Stimulated activated naive B cell treated with anti-CD40 and anti-IgM and Interleukin-4, amounts not matched to agents 10 μg/mL and 1 μg/mL and 100 μg/mL, for 72 hours (primary cell): ENCODE data around the gene DUSP28.
A peak's percentile ranks its signal among the peaks of the same experiment; 100 is the strongest.

Source experiments
- ATAC-seq, 2 donors: fragments of 150-1000 bp; cut with Tn5 transposase; replicated peaks; 2 replicates each; pipeline ENCODE4 v1.10.0; 2021; ENCODE audit warnings: moderate library complexity in 1 of 2
- DNase-seq: peaks from one replicate; pipeline ENCODE4 v3.0.0; 2021
- H3K27ac Mint-ChIP-seq: one replicate; pipeline ENCODE4 v1.8.0; 2022; ENCODE audit warnings: mild to moderate bottlenecking, mixed read lengths
- H3K27me3 Mint-ChIP-seq, 2 donors: one replicate each; pipeline ENCODE4 v1.8.0; 2022; ENCODE audit warnings: mixed read lengths in 2 of 2
- H3K36me3 Mint-ChIP-seq, 2 donors: one replicate each; pipeline ENCODE4 v1.8.0; 2022; ENCODE audit warnings: mixed read lengths in 2 of 2, mild to moderate bottlenecking in 1 of 2
- H3K4me1 Mint-ChIP-seq, 2 donors: one replicate each; pipeline ENCODE4 v1.8.0; 2022; ENCODE audit warnings: mixed read lengths in 2 of 2, mild to moderate bottlenecking in 1 of 2
- H3K4me3 Mint-ChIP-seq, 2 donors: one replicate each; pipeline ENCODE4 v1.8.0; 2022; ENCODE audit warnings: mild to moderate bottlenecking in 2 of 2, mixed read lengths in 2 of 2, moderate library complexity in 1 of 2
- H3K9me3 Mint-ChIP-seq, 2 donors: one replicate each; pipeline ENCODE4 v1.8.0; 2022; ENCODE audit warnings: mixed read lengths in 2 of 2, mild to moderate bottlenecking in 1 of 2

DUSP28 gene, protein sequence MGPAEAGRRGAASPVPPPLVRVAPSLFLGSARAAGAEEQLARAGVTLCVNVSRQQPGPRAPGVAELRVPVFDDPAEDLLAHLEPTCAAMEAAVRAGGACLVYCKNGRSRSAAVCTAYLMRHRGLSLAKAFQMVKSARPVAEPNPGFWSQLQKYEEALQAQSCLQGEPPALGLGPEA

GRCh38 chr2:240560084-240560479, at the start of gene DUSP28:
TSS of gene DUSP28 (plus strand) at chr2:240560357. CDS start at chr2:240560685, 328 bp downstream.
- Mint-ChIP-seq H3K27ac (peak within 1 kb of the TSS; percentile 96), H3K4me3 (peak within 1 kb of the TSS; percentile 91), H3K9me3 (no peaks in the 10 kb centered on the region), H3K27me3 (no peaks in the 10 kb centered on the region), H3K36me3 (peaks cover 36 to 58% of the 10 kb centered on the region in 2 donors), H3K4me1 (peaks cover 38 to 56% of the 10 kb centered on the region in 2 donors)
- peak; percentile 91 for DNase-seq
- peak; percentile 75 to 76 for ATAC-seq

GRCh38 chr2:240510513-240511210, 49.5 kb upstream of the DUSP28 start:
- Mint-ChIP-seq H3K27ac (no peak overlapping the region), H3K4me1 (peaks cover 13 to 20% of the 10 kb centered on the region in 2 donors), H3K27me3 (no peaks in the 10 kb centered on the region), H3K9me3 (peaks cover 0 to 2% of the 10 kb centered on the region in 2 donors), H3K4me3 (no peak overlapping the region), H3K36me3 (peaks cover 37 to 38% of the 10 kb centered on the region in 2 donors)
- ATAC-seq, result no peak
- DNase-seq, result no peak

DNA sequence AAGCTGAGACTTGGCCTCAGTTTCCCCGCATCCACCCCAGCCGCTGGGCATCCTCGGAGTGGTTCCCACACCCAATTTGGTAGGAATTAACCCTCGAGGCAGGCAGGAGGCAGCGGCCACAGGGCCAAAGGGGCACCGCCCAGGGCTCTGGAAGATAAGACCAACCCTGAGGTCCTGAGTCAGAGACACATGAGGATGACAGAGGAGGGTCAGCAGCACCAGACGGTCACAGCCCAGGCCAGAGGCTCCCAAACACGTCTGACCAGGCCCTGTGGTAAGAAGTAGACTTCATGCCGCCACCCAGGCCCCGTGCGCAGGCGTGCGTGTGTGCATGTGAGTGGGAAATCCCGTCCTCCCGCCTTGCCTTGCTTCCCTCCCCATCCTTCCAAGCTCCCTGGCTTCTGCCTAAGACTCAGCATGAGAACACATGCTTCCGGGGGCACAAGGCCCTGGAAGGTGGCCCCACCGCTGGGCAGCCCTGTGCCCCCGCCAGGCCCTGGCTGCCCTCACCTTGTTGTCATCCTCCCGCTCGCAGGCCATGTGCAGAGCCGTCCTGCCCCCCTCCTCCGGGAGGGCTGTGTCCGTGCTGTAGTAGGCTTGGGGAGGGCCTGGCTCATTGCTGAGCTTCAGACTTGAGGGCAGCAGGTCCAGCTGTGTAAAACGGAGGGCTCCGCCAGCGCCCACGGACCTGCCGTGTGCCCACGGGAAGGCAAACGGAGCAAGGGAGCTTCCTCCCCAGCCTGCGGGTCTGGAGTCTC, 48.6 kb upstream of the DUSP28 start:
- peaks cover 37 to 38% of the 10 kb centered on the region in 2 donors for H3K36me3 Mint-ChIP-seq
- DNase-seq, result no peak
- no peak for ATAC-seq
- no peak overlapping the region for H3K4me3 Mint-ChIP-seq
- H3K9me3 Mint-ChIP-seq, result peaks cover 0 to 2% of the 10 kb centered on the region in 2 donors
- H3K27me3 Mint-ChIP-seq, result no peaks in the 10 kb centered on the region
- H3K27ac Mint-ChIP-seq, result no peak overlapping the region
- peaks cover 13 to 20% of the 10 kb centered on the region in 2 donors for H3K4me1 Mint-ChIP-seq

DNA sequence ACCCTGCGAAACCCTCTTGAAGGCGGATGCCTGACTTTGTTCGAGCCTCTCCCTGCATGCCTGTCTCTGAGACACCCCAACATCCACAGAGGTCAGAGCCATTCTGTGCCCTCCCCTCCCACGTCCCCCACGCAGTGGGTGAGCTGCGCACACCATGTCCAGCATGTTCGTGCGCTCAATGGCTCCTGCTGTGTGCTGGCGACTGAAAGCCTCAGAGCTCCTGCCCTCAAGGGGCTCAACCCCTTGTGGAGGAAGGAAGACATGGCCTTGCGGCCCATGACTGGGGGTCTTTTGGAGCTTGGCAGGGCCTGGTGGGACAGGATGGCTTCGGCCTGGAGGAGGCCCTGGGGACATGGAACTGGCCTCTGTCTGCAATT, 48.1 kb upstream of the DUSP28 start:
- peaks cover 37 to 38% of the 10 kb centered on the region in 2 donors for H3K36me3 Mint-ChIP-seq
- H3K4me1 Mint-ChIP-seq, result peaks cover 13 to 20% of the 10 kb centered on the region in 2 donors
- no peak overlapping the region for H3K27ac Mint-ChIP-seq
- no peaks in the 10 kb centered on the region for H3K27me3 Mint-ChIP-seq
- H3K4me3 Mint-ChIP-seq, result no peak overlapping the region
- ATAC-seq, result no peak
- peaks cover 0 to 2% of the 10 kb centered on the region in 2 donors for H3K9me3 Mint-ChIP-seq
- no peak for DNase-seq

- no peak overlapping the region for H3K27ac Mint-ChIP-seq
- peaks cover 38 to 42% of the 10 kb centered on the region in 2 donors for H3K36me3 Mint-ChIP-seq
- no peaks in the 10 kb centered on the region for H3K27me3 Mint-ChIP-seq
- no peak overlapping the region for H3K4me3 Mint-ChIP-seq
- ATAC-seq (no peak), DNase-seq (no peak)
- H3K4me1 Mint-ChIP-seq, result peaks cover 13 to 20% of the 10 kb centered on the region in 2 donors
- peaks cover 0 to 2% of the 10 kb centered on the region in 2 donors for H3K9me3 Mint-ChIP-seq
These were observed 47.3 kb upstream of the DUSP28 start for GRCh38 chr2:240512666-240513535.

DNA sequence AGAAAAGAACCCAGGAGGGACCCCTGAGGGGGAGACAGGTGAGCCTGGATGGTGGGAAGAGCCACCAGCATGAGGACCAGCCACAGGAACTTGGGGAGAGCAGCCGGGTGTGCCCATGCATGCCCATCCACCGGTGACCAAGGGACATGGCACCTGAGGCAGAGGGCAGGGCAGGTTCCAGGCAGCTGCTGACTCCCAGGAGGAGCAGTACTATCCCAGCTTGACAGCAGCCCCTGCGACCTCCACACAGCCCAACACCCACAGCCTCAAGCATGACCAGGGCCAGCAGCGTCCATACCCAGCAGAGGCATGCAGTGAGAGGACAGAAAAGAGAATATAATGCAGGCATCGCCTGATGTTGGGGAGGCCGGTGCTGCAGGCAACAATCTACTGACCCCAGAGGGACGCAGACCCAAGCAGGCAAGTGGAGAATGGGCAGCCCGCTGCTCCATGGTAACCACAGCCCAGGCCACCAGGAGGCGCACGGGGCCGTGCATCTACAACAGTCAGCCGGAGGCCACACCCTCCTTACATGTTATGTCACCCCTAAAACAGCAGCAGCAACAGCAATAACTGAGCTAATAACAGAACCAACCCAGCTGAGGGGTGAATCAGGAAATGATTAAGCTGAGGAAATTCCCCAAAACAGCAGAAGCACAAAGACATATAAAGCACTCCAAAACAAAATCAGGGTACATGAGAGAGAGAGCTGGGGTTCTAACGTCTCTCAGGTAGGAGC, 46.4 kb upstream of the DUSP28 start:
- H3K9me3 Mint-ChIP-seq, result peaks cover 0 to 2% of the 10 kb centered on the region in 2 donors
- peaks cover 0 to 1% of the 10 kb centered on the region in 2 donors for H3K27me3 Mint-ChIP-seq
- ATAC-seq (peak; percentile 99), DNase-seq (peak; percentile 72)
- H3K4me1 Mint-ChIP-seq, result peaks cover 13 to 20% of the 10 kb centered on the region in 2 donors
- peaks cover 40 to 44% of the 10 kb centered on the region in 2 donors for H3K36me3 Mint-ChIP-seq
- no peak overlapping the region for H3K4me3 Mint-ChIP-seq
- peak overlapping the region; percentile 0 for H3K27ac Mint-ChIP-seq

DNA sequence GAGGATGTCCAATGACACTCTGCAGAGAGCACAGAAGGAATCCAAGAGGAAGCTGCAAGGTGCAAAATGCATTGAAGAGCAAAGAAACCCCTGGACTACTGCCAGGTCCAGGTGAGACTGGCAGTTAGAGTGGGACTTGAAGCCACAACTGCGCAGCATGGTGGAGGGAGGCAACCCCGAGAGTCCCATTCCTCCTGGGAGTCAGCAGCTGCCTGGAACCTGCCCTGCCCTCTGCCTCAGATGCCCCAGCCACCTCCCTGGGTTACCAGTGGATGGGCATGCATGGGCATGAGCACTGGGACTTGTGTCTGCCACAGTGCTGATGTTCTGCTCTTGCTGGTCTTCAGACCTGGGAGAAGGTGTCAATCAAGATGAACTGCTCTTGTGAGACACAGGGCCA, 45.5 kb upstream of the DUSP28 start:
- Mint-ChIP-seq H3K36me3 (peaks cover 40 to 43% of the 10 kb centered on the region in 2 donors), H3K4me3 (no peak overlapping the region), H3K4me1 (peaks cover 13 to 20% of the 10 kb centered on the region in 2 donors), H3K9me3 (no peaks in the 10 kb centered on the region), H3K27ac (no peak overlapping the region), H3K27me3 (peaks cover 0 to 9% of the 10 kb centered on the region in 2 donors)
- no peak for DNase-seq
- no peak for ATAC-seq

GRCh38 chr2:240517342-240517741, 42.8 kb upstream of the DUSP28 start:
- ATAC-seq (no peak), DNase-seq (no peak)
- Mint-ChIP-seq H3K36me3 (peaks cover 37 to 38% of the 10 kb centered on the region in 2 donors), H3K27me3 (peaks cover 7 to 14% of the 10 kb centered on the region in 2 donors), H3K4me3 (no peak overlapping the region), H3K27ac (no peak overlapping the region), H3K4me1 (peaks cover 18 to 29% of the 10 kb centered on the region in 2 donors), H3K9me3 (peaks cover 0 to 6% of the 10 kb centered on the region in 2 donors)

DNA sequence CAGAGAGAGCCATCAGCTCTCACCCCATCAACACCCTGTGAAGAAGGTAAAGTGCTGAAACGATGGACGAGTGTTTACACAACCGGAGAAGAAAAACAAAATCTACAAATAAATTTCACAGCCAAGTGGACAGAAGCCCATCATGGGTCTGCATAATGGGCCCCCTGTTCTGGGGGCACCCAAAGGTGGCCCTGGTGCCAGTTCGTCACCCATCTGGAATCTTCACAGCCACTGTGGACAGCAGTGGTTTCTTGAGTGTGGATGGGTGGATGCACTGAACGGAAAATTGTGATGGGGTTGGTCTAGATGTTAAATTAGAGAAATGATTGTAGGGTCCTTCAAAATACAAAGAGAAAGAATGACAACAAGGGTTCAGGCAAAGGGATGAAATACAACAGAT, 41.2 kb upstream of the DUSP28 start:
- Mint-ChIP-seq H3K27me3 (peaks cover 7 to 14% of the 10 kb centered on the region in 2 donors), H3K4me1 (peaks cover 10 to 17% of the 10 kb centered on the region in 2 donors), H3K36me3 (peaks cover 44 to 51% of the 10 kb centered on the region in 2 donors), H3K9me3 (peaks cover 0 to 11% of the 10 kb centered on the region in 2 donors), H3K4me3 (no peak overlapping the region), H3K27ac (no peak overlapping the region)
- ATAC-seq (no peak), DNase-seq (no peak)

DNA sequence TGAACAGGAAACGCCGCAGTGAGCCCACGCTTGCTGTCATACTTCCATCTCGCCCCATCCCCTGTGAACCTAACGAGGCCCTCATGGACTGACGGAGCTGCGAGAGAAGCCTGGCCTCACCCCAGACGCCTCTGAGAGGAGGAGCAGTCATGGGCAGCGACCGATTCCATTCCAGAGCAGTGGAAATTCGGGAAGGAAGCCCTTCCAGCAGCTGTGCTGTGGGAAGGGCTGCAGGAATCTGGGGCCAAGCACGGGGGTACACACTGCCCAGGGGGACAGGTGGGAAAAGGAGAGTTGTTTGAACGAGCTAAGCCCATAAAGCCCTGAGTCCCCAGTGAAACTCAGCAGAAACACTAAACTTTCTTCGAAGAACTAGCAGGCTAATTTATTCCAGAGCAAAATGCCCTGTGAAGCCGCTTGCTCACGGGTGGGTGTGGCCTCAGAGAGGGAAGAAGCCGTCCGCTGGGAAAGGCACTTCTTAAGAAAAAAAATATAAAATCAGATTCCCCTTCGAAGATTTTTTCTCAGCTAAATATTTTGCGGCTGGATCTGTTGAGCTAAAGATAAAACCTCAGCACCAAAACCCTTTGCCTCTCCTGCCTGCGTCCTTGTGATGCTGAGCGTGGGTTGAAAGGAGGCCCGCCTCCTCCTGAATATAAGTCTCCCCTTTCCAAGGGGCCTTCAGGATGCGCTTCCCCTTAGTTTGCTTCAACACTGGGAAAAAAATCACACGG, 40.6 kb upstream of the DUSP28 start:
- ATAC-seq, result no peak
- Mint-ChIP-seq H3K9me3 (peaks cover 0 to 11% of the 10 kb centered on the region in 2 donors), H3K36me3 (peaks cover 48 to 57% of the 10 kb centered on the region in 2 donors)

DNA sequence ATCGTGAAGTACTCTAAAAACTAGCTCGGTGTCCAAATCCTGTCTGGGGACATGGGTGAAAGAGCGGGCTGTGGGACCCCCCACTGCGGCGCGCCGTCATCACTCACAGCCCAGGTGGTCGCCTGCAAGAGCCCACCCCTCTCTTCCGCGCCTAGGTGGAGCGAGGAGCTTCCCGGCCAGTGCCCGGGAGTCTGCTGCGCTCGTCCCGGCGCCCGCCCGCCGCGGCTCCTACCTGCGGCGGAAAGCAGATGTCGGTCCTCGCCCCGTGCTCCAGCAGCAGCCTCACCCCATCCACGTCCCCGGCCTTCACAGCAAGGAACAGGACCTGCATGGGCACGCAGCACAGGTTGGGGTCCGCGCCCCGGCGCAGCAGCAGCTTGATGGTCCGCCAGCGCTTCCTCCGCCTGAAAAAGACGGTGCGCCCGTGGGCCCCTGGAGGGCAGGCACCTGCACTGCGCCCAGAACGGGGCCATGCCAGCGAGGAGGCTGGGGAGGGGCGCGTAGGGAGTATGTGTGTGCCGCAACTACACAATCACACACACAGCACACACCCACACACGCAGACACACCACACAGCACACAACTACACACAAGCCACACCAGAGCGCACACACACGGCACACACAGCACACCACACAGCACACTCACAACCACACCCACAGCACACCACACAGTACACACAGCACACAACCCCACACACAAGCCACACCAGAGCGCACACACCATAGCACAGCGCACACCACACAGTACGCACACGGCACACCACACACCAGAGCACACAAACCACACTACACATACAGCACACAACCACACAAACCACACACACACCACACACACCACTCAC, 39.8 kb upstream of the DUSP28 start:
- Mint-ChIP-seq H3K4me3 (peak overlapping the region in 1 of 2 donors; percentile 41), H3K27ac (peak overlapping the region; percentile 60), H3K4me1 (peaks cover 5 to 9% of the 10 kb centered on the region in 2 donors), H3K36me3 (peaks cover 55 to 65% of the 10 kb centered on the region in 2 donors), H3K9me3 (peaks cover 5 to 17% of the 10 kb centered on the region in 2 donors), H3K27me3 (peaks cover 7 to 14% of the 10 kb centered on the region in 2 donors)
- no peak for DNase-seq
- ATAC-seq, result peak in 1 of 2 donors; percentile 47

More for the DNA sequence above, 40.6 kb upstream of the DUSP28 start:
- Mint-ChIP-seq H3K27ac (no peak overlapping the region), H3K4me1 (peaks cover 5 to 11% of the 10 kb centered on the region in 2 donors), H3K4me3 (no peak overlapping the region), H3K27me3 (peaks cover 7 to 14% of the 10 kb centered on the region in 2 donors)
- no peak for DNase-seq

GRCh38 chr2:240520974-240521350, 39.2 kb upstream of the DUSP28 start:
- H3K36me3 Mint-ChIP-seq, result peaks cover 59 to 70% of the 10 kb centered on the region in 2 donors
- no peak overlapping the region for H3K4me3 Mint-ChIP-seq
- ATAC-seq (no peak), DNase-seq (no peak)
- peaks cover 5 to 20% of the 10 kb centered on the region in 2 donors for H3K9me3 Mint-ChIP-seq
- H3K4me1 Mint-ChIP-seq, result peaks cover 6 to 9% of the 10 kb centered on the region in 2 donors
- peak overlapping the region; percentile 60 for H3K27ac Mint-ChIP-seq
- H3K27me3 Mint-ChIP-seq, result peaks cover 7 to 14% of the 10 kb centered on the region in 2 donors
